Activated CD8-positive, alpha-beta memory T cell treated with anti-CD3 and anti-CD28 coated beads for 24 hours (primary cell): ENCODE measurements around the gene GCG.

Experiments
- DNase-seq: peaks from one replicate; pipeline ENCODE4 v3.0.0-alpha.2; 2020

GCG gene

GRCh38 chr2:162152147-162152546 is at the start of gene GCG:
GCG (minus strand) TSS chr2:162152247; CDS start chr2:162149178, 3,069 bp downstream.
- no peak for DNase-seq

- DNase-seq = no peak
Observed at GRCh38 chr2:162200636-162201035, 48.6 kb upstream of the GCG start.

- no peak for DNase-seq
Observed at GRCh38 chr2:162199913-162200312, 47.9 kb upstream of the GCG start.

GRCh38 chr2:162198239-162198638 is 46.2 kb upstream of the GCG start:
- DNase-seq = no peak

GRCh38 chr2:162197069-162197825 is 45.2 kb upstream of the GCG start:
- no peak for DNase-seq

GRCh38 chr2:162196638-162197037 is 44.6 kb upstream of the GCG start:
- no peak for DNase-seq

GRCh38 chr2:162188451-162188850 is 36.4 kb upstream of the GCG start:
- no peak for DNase-seq

- DNase-seq = no peak
Observed at GRCh38 chr2:162185541-162186232, 33.6 kb upstream of the GCG start.

- DNase-seq = no peak
Observed at GRCh38 chr2:162184821-162185450, 32.9 kb upstream of the GCG start.

- no peak for DNase-seq
Observed at GRCh38 chr2:162184359-162184758, 32.3 kb upstream of the GCG start.

GRCh38 chr2:162182395-162182794 is 30.3 kb upstream of the GCG start:
- DNase-seq = no peak

GRCh38 chr2:162177301-162177700 is 25.3 kb upstream of the GCG start:
- DNase-seq = no peak

- DNase-seq = no peak
Observed at GRCh38 chr2:162175714-162176113, 23.7 kb upstream of the GCG start.

- DNase-seq = no peak
Observed at GRCh38 chr2:162174746-162175145, 22.7 kb upstream of the GCG start.

GRCh38 chr2:162172802-162173370 is 20.8 kb upstream of the GCG start:
- no peak for DNase-seq

- no peak for DNase-seq
Observed at GRCh38 chr2:162166745-162167144, 14.7 kb upstream of the GCG start.

- no peak for DNase-seq
Observed at GRCh38 chr2:162166174-162166573, 14.1 kb upstream of the GCG start.

- DNase-seq = no peak
Observed at GRCh38 chr2:162164802-162165201, 12.8 kb upstream of the GCG start.

- DNase-seq = no peak
Observed at GRCh38 chr2:162159446-162159845, 7.4 kb upstream of the GCG start.

GRCh38 chr2:162156149-162156548 is 4.1 kb upstream of the GCG start:
- no peak for DNase-seq

- no peak for DNase-seq
Observed at GRCh38 chr2:162155093-162155492, 3.0 kb upstream of the GCG start.

GRCh38 chr2:162153608-162154224 is 1.7 kb upstream of the GCG start:
- peak; percentile 74 for DNase-seq

- no peak for DNase-seq
Observed at GRCh38 chr2:162149940-162150339, 2.1 kb downstream of the GCG start.
